ENCODE measurements around the gene CCL16. TPM values are rescaled to one million over a fixed set of nuclear protein-coding genes. Genes with fewer than 3 reads are reported as not detected.
A peak's percentile ranks its signal among the peaks of the same experiment; 100 is the strongest.

Gene CCL16, protein sequence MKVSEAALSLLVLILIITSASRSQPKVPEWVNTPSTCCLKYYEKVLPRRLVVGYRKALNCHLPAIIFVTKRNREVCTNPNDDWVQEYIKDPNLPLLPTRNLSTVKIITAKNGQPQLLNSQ
- not detected for total RNA-seq
- not detected for polyA plus RNA-seq
- not detected for total RNA-seq

GRCh38 chr17:35981246-35981645 lies at the start of gene CCL16:
Gene CCL16, minus strand, starts transcription at chr17:35981497. Its CDS starts 77 bp downstream, at chr17:35981420.
- H3K27me3 ChIP-seq (ENCODE audit: control insufficient read depth in 2 of 2, insufficient read depth in 2 of 2, low read length in 2 of 2): no peaks in the 10 kb centered on the region
- peaks cover 0 to 5% (median 0%) of the 10 kb centered on the region in 7 donors for H3K4me1 Mint-ChIP-seq
- no peak within 1 kb of the TSS for H3K4me3 ChIP-seq (ENCODE audit: low read length)
- intact Hi-C loops (cut with micrococcal nuclease): no loop called here
- DNase-seq (no peak), ATAC-seq (no peak)
- no peaks in the 10 kb centered on the region for H3K9me3 ChIP-seq (ENCODE audit: control insufficient read depth in 2 of 3, low read length in 3 of 3)
- H3K27ac Mint-ChIP-seq: no peak within 1 kb of the TSS
- ChIA-PET POLR2A (no interaction called here), CTCF (no interaction called here)
- no peaks in the 10 kb centered on the region for H3K36me3 ChIP-seq (ENCODE audit: control insufficient read depth in 2 of 3, insufficient read depth in 3 of 3, low read length in 3 of 3)
- peaks cover 7 to 12% (median 7%) of the 10 kb centered on the region in 5 donors for H3K27me3 Mint-ChIP-seq
- H3K4me1 ChIP-seq (ENCODE audit: control insufficient read depth in 2 of 2, insufficient read depth in 2 of 2, low read length in 2 of 2): no peaks in the 10 kb centered on the region
- H3K4me3 Mint-ChIP-seq: no peak within 1 kb of the TSS
- no peak within 1 kb of the TSS for H3K27ac ChIP-seq (ENCODE audit: low read depth, low read length)
- no peaks in the 10 kb centered on the region for H3K9me3 Mint-ChIP-seq
- no peaks in the 10 kb centered on the region for H3K36me3 Mint-ChIP-seq

DNA sequence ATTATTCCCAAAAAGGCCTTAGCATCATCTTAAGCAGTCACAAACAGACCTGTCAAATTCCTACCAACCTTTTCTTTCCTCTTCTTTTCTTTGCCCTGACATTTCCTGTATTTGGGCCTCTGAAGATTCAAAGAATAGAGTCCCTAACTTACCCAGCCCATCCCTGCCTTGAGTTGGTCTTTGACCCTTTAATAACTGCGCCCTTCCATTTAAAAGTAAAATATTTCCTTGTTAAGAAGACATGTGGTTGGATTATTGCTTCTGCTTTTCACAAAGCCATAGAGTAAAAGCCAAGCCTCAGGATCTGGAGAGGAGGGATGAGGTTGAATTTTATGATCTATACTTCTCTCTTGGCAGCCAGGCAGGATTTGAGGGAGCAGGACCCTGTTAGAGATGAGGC lies 49.7 kb upstream of the CCL16 start:
- ChIA-PET CTCF (no interaction called here), POLR2A (no interaction called here)
- Mint-ChIP-seq H3K27me3 (peaks cover 16 to 45% (median 25%) of the 10 kb centered on the region in 5 donors), H3K9me3 (peaks cover 0 to 2% (median 0%) of the 10 kb centered on the region in 11 donors), H3K4me3 (no peak overlapping the region), H3K4me1 (no peaks in the 10 kb centered on the region), H3K36me3 (no peaks in the 10 kb centered on the region), H3K27ac (no peak overlapping the region)
- no peaks in the 10 kb centered on the region for H3K27me3 ChIP-seq (ENCODE audit: control insufficient read depth in 2 of 2, insufficient read depth in 2 of 2, low read length in 2 of 2)
- DNase-seq (no peak), ATAC-seq (no peak)
- H3K4me1 ChIP-seq (ENCODE audit: control insufficient read depth in 2 of 2, insufficient read depth in 2 of 2, low read length in 2 of 2): no peaks in the 10 kb centered on the region
- no peak overlapping the region for H3K27ac ChIP-seq (ENCODE audit: low read depth, low read length)
- H3K4me3 ChIP-seq (ENCODE audit: low read length): no peak overlapping the region
- no peaks in the 10 kb centered on the region for H3K36me3 ChIP-seq (ENCODE audit: control insufficient read depth in 2 of 3, insufficient read depth in 3 of 3, low read length in 3 of 3)
- intact Hi-C loops (cut with micrococcal nuclease): no loop called here
- no peaks in the 10 kb centered on the region for H3K9me3 ChIP-seq (ENCODE audit: control insufficient read depth in 2 of 3, low read length in 3 of 3)

GRCh38 chr17:36027761-36028160 lies 46.5 kb upstream of the CCL16 start:
- no peaks in the 10 kb centered on the region for H3K36me3 Mint-ChIP-seq
- Histone ChIP-seq H3K9me3 (ENCODE audit: control insufficient read depth in 2 of 3, low read length in 3 of 3) (no peaks in the 10 kb centered on the region), H3K27ac (ENCODE audit: low read depth, low read length) (no peak overlapping the region), H3K4me1 (ENCODE audit: control insufficient read depth in 2 of 2, insufficient read depth in 2 of 2, low read length in 2 of 2) (no peaks in the 10 kb centered on the region), H3K4me3 (ENCODE audit: low read length) (no peak overlapping the region), H3K27me3 (ENCODE audit: control insufficient read depth in 2 of 2, insufficient read depth in 2 of 2, low read length in 2 of 2) (no peaks in the 10 kb centered on the region), H3K36me3 (ENCODE audit: control insufficient read depth in 2 of 3, insufficient read depth in 3 of 3, low read length in 3 of 3) (no peaks in the 10 kb centered on the region)
- ChIA-PET CTCF (no interaction called here), POLR2A (no interaction called here)
- peaks cover 16 to 42% (median 26%) of the 10 kb centered on the region in 5 donors for H3K27me3 Mint-ChIP-seq
- no peak overlapping the region for H3K27ac Mint-ChIP-seq
- intact Hi-C loops (cut with micrococcal nuclease): no loop called here
- no peaks in the 10 kb centered on the region for H3K4me1 Mint-ChIP-seq
- no peak for DNase-seq
- H3K9me3 Mint-ChIP-seq: peaks cover 0 to 6% (median 0%) of the 10 kb centered on the region in 11 donors
- no peak overlapping the region for H3K4me3 Mint-ChIP-seq
- no peak for ATAC-seq

GRCh38 chr17:36024106-36024869 lies 43.0 kb upstream of the CCL16 start:
- peaks cover 18 to 40% (median 33%) of the 10 kb centered on the region in 5 donors for H3K27me3 Mint-ChIP-seq
- DNase-seq: no peak

DNA sequence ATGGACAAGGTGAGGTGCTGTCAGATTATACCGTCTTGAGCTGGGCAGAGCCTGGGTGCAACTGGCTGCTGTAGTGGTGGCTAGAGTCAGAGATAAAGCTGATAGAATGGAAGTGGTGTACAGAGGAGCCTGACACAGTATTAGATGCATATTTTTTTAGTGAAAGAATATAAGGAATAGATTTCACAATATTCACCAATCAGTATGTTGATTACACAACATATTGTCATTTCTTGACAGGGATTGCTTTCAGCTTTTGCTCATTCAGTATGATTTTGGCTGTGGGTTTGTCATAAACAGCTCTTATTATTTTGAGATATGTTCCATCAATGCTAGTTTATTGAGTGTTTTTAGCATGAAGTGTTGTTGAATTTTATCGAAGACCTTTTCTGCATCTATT lies 38.1 kb upstream of the CCL16 start:
- H3K9me3 Mint-ChIP-seq: peaks cover 0 to 4% (median 2%) of the 10 kb centered on the region in 11 donors
- Histone ChIP-seq H3K36me3 (ENCODE audit: control insufficient read depth in 2 of 3, insufficient read depth in 3 of 3, low read length in 3 of 3) (no peaks in the 10 kb centered on the region), H3K27me3 (ENCODE audit: control insufficient read depth in 2 of 2, insufficient read depth in 2 of 2, low read length in 2 of 2) (no peaks in the 10 kb centered on the region), H3K4me1 (ENCODE audit: control insufficient read depth in 2 of 2, insufficient read depth in 2 of 2, low read length in 2 of 2) (no peaks in the 10 kb centered on the region), H3K9me3 (ENCODE audit: control insufficient read depth in 2 of 3, low read length in 3 of 3) (no peaks in the 10 kb centered on the region), H3K4me3 (ENCODE audit: low read length) (no peak overlapping the region), H3K27ac (ENCODE audit: low read depth, low read length) (no peak overlapping the region)
- no peak for DNase-seq
- CTCF ChIA-PET: no interaction called here
- POLR2A ChIA-PET: no interaction called here
- no peaks in the 10 kb centered on the region for H3K36me3 Mint-ChIP-seq
- H3K4me1 Mint-ChIP-seq: peaks cover 0 to 4% (median 0%) of the 10 kb centered on the region in 7 donors
- no peak overlapping the region for H3K27ac Mint-ChIP-seq
- peaks cover 13 to 53% (median 36%) of the 10 kb centered on the region in 5 donors for H3K27me3 Mint-ChIP-seq
- no peak overlapping the region for H3K4me3 Mint-ChIP-seq
- intact Hi-C loops (cut with micrococcal nuclease): no loop called here
- ATAC-seq: no peak

More at GRCh38 chr17:36024106-36024869, 43.0 kb upstream of the CCL16 start:
- ChIA-PET CTCF (no interaction called here), POLR2A (no interaction called here)
- Mint-ChIP-seq H3K9me3 (peaks cover 0 to 4% (median 2%) of the 10 kb centered on the region in 11 donors), H3K36me3 (no peaks in the 10 kb centered on the region), H3K4me1 (peaks cover 0 to 1% (median 0%) of the 10 kb centered on the region in 7 donors), H3K27ac (no peak overlapping the region), H3K4me3 (no peak overlapping the region)
- Histone ChIP-seq H3K36me3 (ENCODE audit: control insufficient read depth in 2 of 3, insufficient read depth in 3 of 3, low read length in 3 of 3) (no peaks in the 10 kb centered on the region), H3K27me3 (ENCODE audit: control insufficient read depth in 2 of 2, insufficient read depth in 2 of 2, low read length in 2 of 2) (no peaks in the 10 kb centered on the region), H3K9me3 (ENCODE audit: control insufficient read depth in 2 of 3, low read length in 3 of 3) (no peaks in the 10 kb centered on the region), H3K4me3 (ENCODE audit: low read length) (no peak overlapping the region), H3K27ac (ENCODE audit: low read depth, low read length) (no peak overlapping the region), H3K4me1 (ENCODE audit: control insufficient read depth in 2 of 2, insufficient read depth in 2 of 2, low read length in 2 of 2) (no peaks in the 10 kb centered on the region)
- intact Hi-C loops (cut with micrococcal nuclease): no loop called here
- ATAC-seq: no peak

- POLR2A ChIA-PET: no interaction called here
These were observed 36.5 kb upstream of the CCL16 start, which contains the start of gene CCL23 for GRCh38 chr17:36017799-36018198. Gene CCL23, minus strand, starts transcription at chr17:36017972. Its CDS starts 75 bp downstream, at chr17:36017897.

More at GRCh38 chr17:36017799-36018198, 36.5 kb upstream of the CCL16 start, which contains the start of gene CCL23:
- CTCF ChIA-PET: no interaction called here
- Histone ChIP-seq H3K27ac (ENCODE audit: low read depth, low read length) (no peak within 1 kb of the TSS), H3K4me1 (ENCODE audit: control insufficient read depth in 2 of 2, insufficient read depth in 2 of 2, low read length in 2 of 2) (no peaks in the 10 kb centered on the region), H3K36me3 (ENCODE audit: control insufficient read depth in 2 of 3, insufficient read depth in 3 of 3, low read length in 3 of 3) (no peaks in the 10 kb centered on the region), H3K9me3 (ENCODE audit: control insufficient read depth in 2 of 3, low read length in 3 of 3) (no peaks in the 10 kb centered on the region), H3K4me3 (ENCODE audit: low read length) (no peak within 1 kb of the TSS), H3K27me3 (ENCODE audit: control insufficient read depth in 2 of 2, insufficient read depth in 2 of 2, low read length in 2 of 2) (no peaks in the 10 kb centered on the region)
- peaks cover 0 to 6% (median 0%) of the 10 kb centered on the region in 7 donors for H3K4me1 Mint-ChIP-seq
- no peak within 1 kb of the TSS for H3K4me3 Mint-ChIP-seq
- peaks cover 0 to 3% (median 0%) of the 10 kb centered on the region in 11 donors for H3K9me3 Mint-ChIP-seq
- no peaks in the 10 kb centered on the region for H3K36me3 Mint-ChIP-seq
- peaks cover 17 to 51% (median 30%) of the 10 kb centered on the region in 5 donors for H3K27me3 Mint-ChIP-seq
- ATAC-seq (peak; percentile 26), DNase-seq (no peak)
- no peak within 1 kb of the TSS for H3K27ac Mint-ChIP-seq
- intact Hi-C loops (cut with micrococcal nuclease): no loop called here
